Activated T-cell treated with anti-CD3 and anti-CD28 coated beads, Interleukin-2, amount 50 U/mL, for 24 hours (primary cell): ENCODE measurements around the gene CPT1C.
A peak's percentile ranks its signal among the peaks of the same experiment; 100 is the strongest.
"Not testable (repeated sequence)": the region's sequence is repeated elsewhere in the genome, so short reads cannot be mapped to it uniquely, and the experiment has no call there.

Experiments
- DNase-seq: peaks from one replicate; pipeline ENCODE4 v3.0.0-alpha.2; 2020
- H3K27ac Mint-ChIP-seq: 2 replicates; pipeline ENCODE4 v1.8.0; 2020; ENCODE audit warnings: mild to moderate bottlenecking, mixed read lengths
- H3K27me3 Mint-ChIP-seq: 2 replicates; pipeline ENCODE4 v1.8.0; 2020; ENCODE audit warnings: mixed read lengths
- H3K36me3 Mint-ChIP-seq: 2 replicates; pipeline ENCODE4 v1.8.0; 2020; ENCODE audit warnings: low read depth, mixed read lengths
- H3K4me1 Mint-ChIP-seq: 2 replicates; pipeline ENCODE4 v1.8.0; 2020; ENCODE audit warnings: low read depth, mixed read lengths
- H3K4me3 Mint-ChIP-seq: 2 replicates; pipeline ENCODE4 v1.8.0; 2020; ENCODE audit warnings: mild to moderate bottlenecking, moderate library complexity, mixed read lengths
- H3K9me3 Mint-ChIP-seq: 2 replicates; pipeline ENCODE4 v1.8.0; 2020; ENCODE audit warnings: mixed read lengths

The CPT1C gene

GRCh38 chr19:49696115-49696514 lies 5.2 kb downstream of the CPT1C start:
- Mint-ChIP-seq H3K27ac (no peak overlapping the region), H3K4me3 (no peak overlapping the region), H3K4me1 (peaks cover 4% of the 10 kb centered on the region), H3K27me3 (peaks cover 7% of the 10 kb centered on the region), H3K9me3 (no peaks in the 10 kb centered on the region), H3K36me3 (no peaks in the 10 kb centered on the region)
- no peak for DNase-seq

- Mint-ChIP-seq H3K9me3 (no peaks in the 10 kb centered on the region), H3K36me3 (no peaks in the 10 kb centered on the region), H3K4me3 (no peak overlapping the region), H3K27ac (no peak overlapping the region), H3K4me1 (no peaks in the 10 kb centered on the region), H3K27me3 (peaks cover 7% of the 10 kb centered on the region)
- DNase-seq: no peak
Measured at GRCh38 chr19:49696865-49697264, 5.9 kb downstream of the CPT1C start.

GRCh38 chr19:49699364-49699763 lies 8.4 kb downstream of the CPT1C start:
- H3K27me3 Mint-ChIP-seq: no peaks in the 10 kb centered on the region

GRCh38 chr19:49700563-49700962 lies 9.6 kb downstream of the CPT1C start:
- H3K4me3 Mint-ChIP-seq: no peak overlapping the region
- no peaks in the 10 kb centered on the region for H3K4me1 Mint-ChIP-seq
- no peaks in the 10 kb centered on the region for H3K27me3 Mint-ChIP-seq
- no peak for DNase-seq
- no peaks in the 10 kb centered on the region for H3K36me3 Mint-ChIP-seq
- H3K27ac Mint-ChIP-seq: no peak overlapping the region
- H3K9me3 Mint-ChIP-seq: no peaks in the 10 kb centered on the region

More at GRCh38 chr19:49699364-49699763, 8.4 kb downstream of the CPT1C start:
- DNase-seq: no peak
- no peaks in the 10 kb centered on the region for H3K9me3 Mint-ChIP-seq
- no peak overlapping the region for H3K27ac Mint-ChIP-seq
- H3K4me3 Mint-ChIP-seq: no peak overlapping the region
- no peaks in the 10 kb centered on the region for H3K4me1 Mint-ChIP-seq
- no peaks in the 10 kb centered on the region for H3K36me3 Mint-ChIP-seq

DNA sequence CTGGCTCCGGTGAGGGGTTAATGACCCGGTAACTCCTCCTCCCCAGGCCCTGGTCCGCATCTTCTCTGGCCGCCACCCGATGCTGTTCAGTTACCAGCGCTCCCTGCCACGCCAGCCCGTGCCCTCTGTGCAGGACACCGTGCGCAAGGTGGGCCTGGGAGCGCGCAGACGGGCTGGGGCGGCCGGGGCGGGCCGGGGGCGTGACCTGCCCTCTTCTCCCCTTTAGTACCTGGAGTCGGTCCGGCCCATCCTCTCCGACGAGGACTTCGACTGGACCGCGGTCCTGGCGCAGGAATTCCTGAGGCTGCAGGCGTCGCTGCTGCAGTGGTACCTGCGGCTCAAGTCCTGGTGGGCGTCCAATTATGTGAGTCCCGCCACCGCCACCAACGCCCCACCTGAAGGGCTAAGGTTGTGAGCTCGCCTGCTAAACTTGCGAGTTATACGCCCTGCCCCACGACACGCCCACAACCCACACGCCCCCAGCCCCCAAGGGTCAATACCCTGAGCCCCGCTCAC lies 10.4 kb downstream of the CPT1C start:
- Mint-ChIP-seq H3K36me3 (no peaks in the 10 kb centered on the region), H3K4me3 (no peak overlapping the region), H3K27me3 (no peaks in the 10 kb centered on the region), H3K9me3 (no peaks in the 10 kb centered on the region), H3K27ac (no peak overlapping the region), H3K4me1 (no peaks in the 10 kb centered on the region)
- DNase-seq: no peak

- Mint-ChIP-seq H3K27me3 (no peaks in the 10 kb centered on the region), H3K9me3 (no peaks in the 10 kb centered on the region), H3K36me3 (no peaks in the 10 kb centered on the region), H3K4me3 (no peak overlapping the region), H3K4me1 (no peaks in the 10 kb centered on the region), H3K27ac (no peak overlapping the region)
- no peak for DNase-seq
Measured at GRCh38 chr19:49704888-49705642, 14.1 kb downstream of the CPT1C start.

DNA sequence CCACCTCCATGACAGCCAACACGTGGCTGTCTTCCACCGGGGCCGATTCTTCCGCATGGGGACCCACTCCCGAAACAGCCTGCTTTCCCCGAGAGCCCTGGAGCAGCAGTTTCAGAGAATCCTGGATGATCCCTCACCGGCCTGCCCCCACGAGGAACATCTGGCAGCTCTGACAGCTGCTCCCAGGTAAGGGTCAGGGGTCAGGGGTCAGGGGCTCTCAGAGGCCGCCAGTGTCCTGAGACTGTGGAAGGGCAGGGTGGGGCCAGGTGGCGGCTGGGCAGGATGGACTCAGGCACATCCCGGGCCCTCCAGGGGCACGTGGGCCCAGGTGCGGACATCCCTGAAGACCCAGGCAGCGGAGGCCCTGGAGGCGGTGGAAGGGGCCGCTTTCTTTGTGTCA lies 15.0 kb downstream of the CPT1C start:
- no peaks in the 10 kb centered on the region for H3K9me3 Mint-ChIP-seq
- no peak overlapping the region for H3K27ac Mint-ChIP-seq
- no peak overlapping the region for H3K4me3 Mint-ChIP-seq
- H3K36me3 Mint-ChIP-seq: no peaks in the 10 kb centered on the region
- no peak for DNase-seq
- H3K27me3 Mint-ChIP-seq: no peaks in the 10 kb centered on the region
- no peaks in the 10 kb centered on the region for H3K4me1 Mint-ChIP-seq

DNA sequence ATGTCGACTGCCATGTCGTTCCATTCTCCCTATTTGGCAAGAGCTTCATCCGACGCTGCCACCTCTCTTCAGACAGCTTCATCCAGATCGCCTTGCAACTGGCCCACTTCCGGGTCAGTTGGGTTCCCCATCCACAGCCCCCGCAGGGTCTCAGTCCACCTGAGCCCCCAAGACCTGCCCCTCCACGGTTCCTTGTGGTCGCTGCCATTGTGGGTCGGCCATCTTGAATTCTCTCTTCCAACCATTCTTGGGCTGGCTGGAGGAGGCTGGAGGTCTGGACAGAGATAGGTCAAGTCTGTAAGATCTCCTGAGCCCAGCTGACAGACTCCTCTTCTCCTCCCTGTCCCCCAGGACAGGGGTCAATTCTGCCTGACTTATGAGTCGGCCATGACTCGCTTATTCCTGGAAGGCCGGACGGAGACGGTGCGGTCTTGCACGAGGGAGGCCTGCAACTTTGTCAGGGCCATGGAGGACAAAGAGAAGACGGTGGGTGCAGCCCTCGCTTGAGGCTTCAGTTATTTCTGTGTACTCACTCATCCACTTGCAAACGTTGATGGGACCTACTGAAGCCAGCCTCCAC lies 19.5 kb downstream of the CPT1C start:
- Mint-ChIP-seq H3K4me1 (no peaks in the 10 kb centered on the region), H3K9me3 (no peaks in the 10 kb centered on the region), H3K4me3 (no peak overlapping the region), H3K27ac (no peak overlapping the region), H3K36me3 (no peaks in the 10 kb centered on the region), H3K27me3 (no peaks in the 10 kb centered on the region)
- no peak for DNase-seq

- H3K9me3 Mint-ChIP-seq: no peaks in the 10 kb centered on the region
- peaks cover 2% of the 10 kb centered on the region for H3K4me1 Mint-ChIP-seq
- H3K27ac Mint-ChIP-seq: no peak overlapping the region
- no peak for DNase-seq
- no peak overlapping the region for H3K4me3 Mint-ChIP-seq
- no peaks in the 10 kb centered on the region for H3K36me3 Mint-ChIP-seq
- H3K27me3 Mint-ChIP-seq: no peaks in the 10 kb centered on the region
Measured at GRCh38 chr19:49712397-49712859, 21.5 kb downstream of the CPT1C start.

GRCh38 chr19:49713236-49713845 lies 22.4 kb downstream of the CPT1C start:
- no peak for DNase-seq
- H3K36me3 Mint-ChIP-seq: no peaks in the 10 kb centered on the region
- H3K27me3 Mint-ChIP-seq: no peaks in the 10 kb centered on the region
- H3K9me3 Mint-ChIP-seq: no peaks in the 10 kb centered on the region
- no peak overlapping the region for H3K4me3 Mint-ChIP-seq
- H3K4me1 Mint-ChIP-seq: peaks cover 8% of the 10 kb centered on the region
- no peak overlapping the region for H3K27ac Mint-ChIP-seq

DNA sequence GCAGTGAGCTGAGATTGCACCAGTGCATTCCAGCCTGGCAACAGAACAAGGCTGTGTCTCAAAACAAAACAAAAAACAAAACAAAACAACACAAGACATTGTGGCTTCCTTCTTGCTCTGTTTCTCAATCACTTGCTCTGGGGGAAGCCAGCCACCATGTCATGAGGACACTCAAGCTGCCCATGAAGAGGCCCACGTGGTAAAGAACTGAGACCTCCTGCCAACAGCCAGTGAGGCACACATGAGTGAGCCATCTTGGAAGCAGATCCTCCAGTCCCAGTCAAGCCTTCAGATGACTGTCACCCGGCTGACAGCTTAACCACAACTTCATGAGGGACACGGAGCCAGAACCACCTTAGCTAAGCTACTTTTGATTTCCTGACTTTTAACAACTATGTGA lies 25.2 kb downstream of the CPT1C start:
- Mint-ChIP-seq H3K4me3 (no peak overlapping the region), H3K4me1 (peaks cover 10% of the 10 kb centered on the region), H3K9me3 (no peaks in the 10 kb centered on the region), H3K27me3 (no peaks in the 10 kb centered on the region), H3K36me3 (no peaks in the 10 kb centered on the region), H3K27ac (no peak overlapping the region)
- no peak for DNase-seq

GRCh38 chr19:49718511-49718910 lies 27.6 kb downstream of the CPT1C start:
- no peaks in the 10 kb centered on the region for H3K9me3 Mint-ChIP-seq
- peaks cover 10% of the 10 kb centered on the region for H3K4me1 Mint-ChIP-seq
- H3K27me3 Mint-ChIP-seq: no peaks in the 10 kb centered on the region
- DNase-seq: no peak
- H3K27ac Mint-ChIP-seq: peak overlapping the region; percentile 29
- H3K36me3 Mint-ChIP-seq: peaks cover 2% of the 10 kb centered on the region
- H3K4me3 Mint-ChIP-seq: peak overlapping the region; percentile 16

DNA sequence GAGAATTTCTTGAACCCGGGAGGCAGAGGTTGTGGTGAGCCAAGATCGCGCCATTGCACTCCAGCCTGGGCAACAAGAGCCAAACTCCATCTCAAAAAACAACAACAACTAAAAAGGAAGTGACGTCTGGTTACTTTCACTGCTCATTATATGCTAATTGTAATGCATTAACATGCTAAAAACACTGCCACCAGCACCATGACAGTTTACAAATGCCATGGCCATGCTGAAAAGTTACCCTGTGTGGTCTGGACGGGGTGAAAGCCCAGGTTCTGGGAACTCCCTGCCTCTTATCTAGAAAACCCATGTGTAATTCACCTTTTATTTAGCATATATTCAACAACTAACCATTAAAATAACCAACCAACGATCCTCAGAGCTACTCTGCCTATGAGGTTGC lies 28.1 kb downstream of the CPT1C start:
- Mint-ChIP-seq H3K4me3 (no peak overlapping the region), H3K36me3 (peaks cover 2% of the 10 kb centered on the region), H3K27me3 (no peaks in the 10 kb centered on the region), H3K4me1 (peaks cover 10% of the 10 kb centered on the region), H3K9me3 (no peaks in the 10 kb centered on the region), H3K27ac (no peak overlapping the region)
- DNase-seq: no peak

GRCh38 chr19:49719420-49719819 lies 28.5 kb downstream of the CPT1C start:
- not testable (repeated sequence) for DNase-seq, H3K27me3 Mint-ChIP-seq, H3K4me1 Mint-ChIP-seq, H3K36me3 Mint-ChIP-seq, H3K9me3 Mint-ChIP-seq, H3K4me3 Mint-ChIP-seq, H3K27ac Mint-ChIP-seq
